Activated CD8-positive, alpha-beta memory T cell treated with anti-CD3 and anti-CD28 coated beads for 24 hours (primary cell): ENCODE data around the gene WDR45.

Source experiments
- DNase-seq: peaks from one replicate; pipeline ENCODE4 v3.0.0-alpha.2; 2020

Gene WDR45

DNA sequence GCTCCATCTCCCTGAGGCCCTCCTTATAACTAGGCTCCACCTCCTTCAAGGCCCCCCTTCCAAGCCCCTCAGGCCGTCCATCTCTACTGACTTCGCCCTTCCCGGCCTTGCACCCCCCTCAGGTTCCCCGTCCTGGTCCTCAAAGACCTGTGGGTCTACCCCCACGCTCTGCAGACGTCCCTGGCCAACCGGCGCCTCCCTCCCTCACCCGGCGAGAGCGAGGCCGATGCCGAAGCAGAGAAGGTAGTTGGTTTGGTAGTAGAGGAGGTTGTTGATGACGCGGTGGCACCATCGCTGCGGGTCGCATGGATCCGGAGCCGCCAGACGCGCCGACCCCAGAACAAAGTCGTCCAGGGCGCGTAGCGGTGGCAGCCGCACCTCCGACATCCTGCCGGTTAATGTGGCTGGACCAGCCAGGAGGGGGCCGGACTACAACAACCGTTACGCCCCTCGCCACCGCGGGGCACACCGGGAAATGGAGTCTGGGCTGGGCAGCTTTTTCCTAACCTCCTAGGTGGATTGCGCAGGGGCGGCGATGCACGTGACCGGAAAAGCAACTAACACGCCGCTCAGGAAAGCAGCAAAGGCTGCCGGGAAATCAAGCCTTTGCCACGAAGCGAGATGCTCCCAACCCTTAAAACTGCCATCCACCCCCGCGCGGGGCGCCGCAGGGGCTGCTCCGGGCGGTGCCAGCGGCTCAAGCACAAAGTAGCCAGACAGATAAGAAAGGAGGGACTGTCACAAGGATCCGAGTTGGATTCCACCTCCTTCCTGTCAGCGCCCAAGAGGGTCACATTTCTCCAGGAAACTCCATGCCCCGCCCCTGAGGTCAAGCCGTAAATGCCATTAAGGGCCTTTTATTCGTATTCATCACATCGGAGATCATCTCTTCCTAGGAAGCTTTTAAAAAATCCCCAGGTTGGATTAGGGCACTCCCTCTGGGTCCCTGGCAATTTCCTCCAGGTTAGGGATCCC lies 5.8 kb downstream of the WDR45 start, which contains the start of gene PRAF2:
Gene PRAF2, minus strand, starts transcription at position 402 of the 975 bp plus-strand sequence. Its CDS starts 15 bp downstream, at position 387.
- peak; percentile 92 for DNase-seq

DNA sequence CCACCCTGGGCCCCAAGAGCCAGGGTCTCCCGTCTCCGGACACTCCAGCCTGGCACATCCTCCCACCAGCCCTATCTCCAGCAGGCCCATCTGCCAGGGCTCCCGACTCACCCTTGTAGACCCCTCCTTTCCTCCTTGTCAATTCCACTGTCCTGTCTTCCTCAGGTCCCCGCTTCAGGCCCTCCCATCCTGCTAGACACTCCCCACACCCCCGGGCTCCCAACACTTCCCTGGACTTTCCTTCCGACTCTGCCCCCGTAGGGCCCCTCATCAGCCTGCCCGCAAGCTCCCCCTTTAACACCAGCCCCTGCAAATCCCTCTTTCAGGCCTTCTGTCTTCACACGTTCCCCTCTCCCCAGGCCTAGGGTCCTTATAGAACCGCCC lies 7.0 kb downstream of the WDR45 start:
- DNase-seq: no peak

- DNase-seq: no peak
Measured at GRCh38 chrX:49071877-49072711, 7.6 kb downstream of the WDR45 start.

GRCh38 chrX:49070988-49071387 lies 8.7 kb downstream of the WDR45 start:
- no peak for DNase-seq

- DNase-seq: no peak
Measured at GRCh38 chrX:49069038-49069437, 10.6 kb downstream of the WDR45 start.

DNA sequence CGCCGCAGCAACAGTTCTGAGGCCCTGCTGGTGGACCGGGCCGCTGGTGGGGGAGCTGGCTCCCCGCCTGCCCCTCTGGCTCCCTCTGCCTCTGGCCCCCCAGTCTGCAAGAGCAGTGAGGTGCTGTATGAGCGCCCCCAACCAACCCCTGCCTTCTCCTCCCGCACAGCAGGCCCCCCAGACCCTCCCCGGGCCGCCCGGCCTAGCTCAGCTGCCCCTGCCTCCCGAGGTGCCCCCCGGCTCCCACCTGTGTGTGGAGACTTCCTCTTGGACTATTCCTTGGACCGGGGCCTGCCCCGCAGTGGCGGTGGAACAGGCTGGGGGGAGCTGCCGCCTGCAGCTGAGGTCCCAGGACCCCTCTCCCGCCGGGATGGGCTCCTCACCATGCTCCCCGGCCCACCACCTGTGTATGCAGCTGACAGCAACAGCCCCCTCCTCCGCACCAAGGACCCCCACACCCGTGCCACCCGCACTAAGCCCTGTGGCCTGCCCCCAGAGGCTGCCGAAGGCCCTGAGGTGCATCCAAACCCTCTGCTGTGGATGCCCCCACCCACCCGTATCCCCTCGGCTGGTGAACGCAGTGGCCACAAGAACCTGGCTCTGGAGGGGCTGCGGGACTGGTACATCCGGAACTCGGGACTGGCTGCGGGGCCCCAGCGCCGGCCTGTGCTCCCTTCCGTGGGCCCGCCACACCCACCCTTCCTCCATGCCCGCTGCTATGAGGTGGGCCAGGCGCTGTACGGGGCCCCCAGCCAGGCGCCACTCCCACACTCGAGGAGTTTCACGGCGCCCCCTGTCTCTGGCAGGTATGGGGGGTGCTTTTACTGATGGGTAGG lies 12.2 kb downstream of the WDR45 start:
- DNase-seq: no peak

DNA sequence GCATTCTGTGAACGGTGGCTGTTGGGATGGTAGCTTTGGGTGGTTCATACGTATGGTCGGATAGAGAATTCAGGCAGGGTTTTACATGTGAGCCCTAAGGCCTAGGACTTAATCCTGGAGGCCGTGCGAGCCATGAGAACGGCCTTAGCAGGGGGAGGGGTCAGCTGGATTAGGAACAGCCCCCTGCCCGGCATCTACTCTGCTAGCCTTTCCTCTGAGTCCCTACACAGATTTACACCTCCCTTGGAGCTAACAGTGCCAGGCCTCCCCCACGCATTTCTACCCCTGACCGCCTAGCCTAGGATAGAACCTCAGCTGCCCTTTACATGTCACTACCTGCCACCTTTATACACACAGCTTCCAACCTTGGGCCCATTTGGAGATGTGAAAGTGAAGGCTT lies 13.0 kb downstream of the WDR45 start:
- no peak for DNase-seq

DNA sequence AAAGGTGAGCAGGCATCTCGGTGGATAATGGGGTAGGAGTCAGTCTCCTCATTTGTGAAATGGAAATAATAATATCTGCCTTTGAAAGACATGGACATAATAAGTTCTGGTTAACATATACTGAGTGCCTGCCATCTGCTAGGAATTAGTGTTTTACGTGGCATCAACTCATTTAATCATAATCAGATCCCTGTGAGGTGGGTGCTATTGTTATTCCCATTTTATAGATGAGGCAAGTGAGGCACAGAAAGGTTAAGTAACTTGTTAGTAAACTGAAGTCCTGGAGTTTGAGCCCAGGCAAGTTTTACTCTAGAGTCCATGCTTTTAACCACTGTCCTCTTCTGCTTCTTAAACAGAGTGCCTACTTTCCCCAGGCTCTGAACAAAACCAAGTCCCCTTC lies 13.4 kb downstream of the WDR45 start:
- no peak for DNase-seq

- DNase-seq: no peak
Measured at GRCh38 chrX:49064735-49065134, 15.0 kb downstream of the WDR45 start.

DNA sequence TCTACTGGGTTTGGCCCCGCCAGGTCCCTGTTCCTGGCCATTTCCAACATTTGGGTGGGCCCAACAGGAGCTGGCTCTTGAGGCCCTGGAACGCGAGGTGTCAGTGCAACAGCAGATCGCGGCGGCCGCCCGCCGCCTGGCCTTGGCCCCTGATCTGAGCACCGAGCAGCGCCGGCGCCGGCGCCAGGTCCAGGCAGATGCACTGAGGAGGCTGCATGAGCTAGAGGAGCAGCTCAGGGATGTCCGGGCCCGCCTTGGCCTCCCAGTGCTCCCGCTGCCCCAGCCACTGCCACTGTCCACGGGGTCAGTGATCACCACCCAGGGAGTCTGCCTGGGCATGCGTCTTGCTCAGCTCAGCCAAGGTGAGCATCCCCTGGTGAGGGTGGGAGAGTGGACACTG lies 15.4 kb downstream of the WDR45 start:
- DNase-seq: no peak

GRCh38 chrX:49063715-49064114 lies 16.0 kb downstream of the WDR45 start:
- no peak for DNase-seq

GRCh38 chrX:49061916-49062315 lies 17.8 kb downstream of the WDR45 start:
- DNase-seq: no peak

DNA sequence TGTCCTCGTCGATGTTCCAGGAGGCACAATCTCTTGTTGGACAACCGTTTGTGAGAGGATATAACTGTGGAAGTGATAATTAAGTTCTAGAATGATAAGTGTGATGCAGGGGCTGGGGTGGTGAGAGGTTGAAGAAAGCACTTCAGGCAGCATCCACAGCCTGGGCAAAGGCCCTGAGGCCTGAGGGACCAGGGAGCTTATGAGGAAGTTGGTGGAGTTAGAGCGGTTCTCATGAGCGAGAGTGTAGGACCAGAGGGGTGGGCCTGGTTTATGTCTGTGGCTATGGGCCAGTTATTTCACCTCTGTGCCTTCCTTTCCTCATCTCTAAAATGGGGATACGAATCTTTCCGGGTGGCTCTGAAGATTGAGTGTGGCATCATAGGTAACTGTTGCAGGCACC lies 18.2 kb downstream of the WDR45 start:
- DNase-seq: no peak

GRCh38 chrX:49060914-49061313 lies 18.8 kb downstream of the WDR45 start:
- no peak for DNase-seq

DNA sequence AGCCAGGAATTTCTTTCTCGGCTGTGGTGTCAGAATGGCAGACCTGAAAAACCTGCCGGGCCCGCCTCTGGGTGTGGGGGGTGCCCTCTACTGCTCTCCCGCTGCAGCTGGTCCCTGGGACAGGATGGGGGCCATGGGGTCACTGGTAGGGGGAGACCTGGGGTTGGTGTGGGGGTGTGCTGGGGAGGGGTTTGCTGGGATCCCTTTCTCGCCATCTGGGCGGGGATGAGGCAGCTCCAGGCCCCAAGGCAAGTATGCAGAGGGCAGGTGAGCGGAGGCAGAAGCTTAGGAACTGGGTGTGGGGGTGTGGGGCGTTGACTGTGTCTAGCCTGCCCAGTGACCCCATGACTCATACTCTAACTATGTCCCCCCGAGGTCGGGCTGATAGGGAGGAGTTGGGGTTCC lies 20.0 kb downstream of the WDR45 start:
- DNase-seq: no peak

DNA sequence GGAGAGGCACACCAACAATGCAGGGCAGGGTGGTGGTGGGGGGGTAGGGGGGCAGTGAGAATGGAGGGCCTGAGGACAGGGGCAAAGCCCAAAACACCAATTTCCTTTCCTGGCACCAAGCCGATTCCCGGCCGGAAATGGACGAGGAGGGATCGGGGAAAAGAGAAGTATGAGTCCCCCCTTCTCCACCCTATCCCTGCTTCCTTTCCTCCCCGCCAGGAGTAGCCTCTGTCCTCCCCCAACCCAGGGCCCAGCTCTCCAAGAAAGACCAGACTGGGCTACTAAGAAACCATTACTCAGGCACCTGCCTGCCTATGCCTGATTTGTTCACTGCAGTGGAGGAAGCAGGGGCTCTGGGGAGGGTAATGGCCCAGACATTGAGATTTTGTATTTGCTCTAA lies 20.5 kb downstream of the WDR45 start:
- no peak for DNase-seq

GRCh38 chrX:49058794-49059193 lies 20.9 kb downstream of the WDR45 start, which contains the start of gene CCDC120:
Gene CCDC120 (plus strand): TSS chrX:49058999. CDS start chrX:49062042, 3,043 bp downstream.
- no peak for DNase-seq

GRCh38 chrX:49054073-49054762 lies 25.5 kb downstream of the WDR45 start:
- no peak for DNase-seq

DNA sequence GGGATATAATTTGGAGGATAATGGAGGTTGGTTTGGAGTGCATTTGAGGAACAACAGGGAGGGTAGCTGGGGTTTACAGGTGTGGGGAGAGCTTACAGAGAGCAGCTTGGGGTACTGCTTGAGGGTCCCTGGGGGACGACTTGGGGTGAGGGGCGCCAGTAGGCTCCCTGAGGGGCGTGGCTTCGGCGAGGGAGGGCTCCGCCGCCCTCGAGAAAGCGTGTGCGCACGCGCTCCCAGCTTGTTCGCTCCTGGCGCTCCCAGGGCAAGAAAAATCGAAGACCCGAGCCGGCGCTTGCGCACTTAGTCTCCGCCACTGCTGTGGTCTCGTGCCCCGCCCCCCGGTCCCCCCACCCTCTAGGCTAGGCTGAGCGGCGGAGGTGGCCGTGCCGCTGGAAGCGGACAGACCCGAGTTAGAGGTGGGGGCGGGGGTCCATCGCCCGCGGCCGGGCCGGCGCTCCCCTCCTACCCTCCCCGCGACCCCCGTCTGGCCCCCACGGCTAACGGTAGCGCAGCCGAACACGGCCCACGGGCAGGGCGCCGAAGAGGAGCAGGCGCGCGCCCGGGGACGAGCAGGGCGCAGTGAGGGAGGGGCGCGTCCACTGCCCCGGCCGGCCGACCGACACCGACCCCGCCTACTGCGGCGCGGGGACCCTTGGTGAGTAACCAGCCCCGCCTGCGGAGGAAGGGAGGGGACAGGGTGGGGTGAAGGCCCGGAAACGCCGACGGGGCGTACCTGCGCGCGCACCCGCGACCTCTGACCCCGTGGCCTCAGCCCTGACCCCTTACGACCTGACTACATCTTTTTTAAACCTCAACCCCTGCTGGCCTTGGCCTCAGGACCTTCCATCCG lies 26.2 kb downstream of the WDR45 start:
- peak; percentile 78 for DNase-seq

DNA sequence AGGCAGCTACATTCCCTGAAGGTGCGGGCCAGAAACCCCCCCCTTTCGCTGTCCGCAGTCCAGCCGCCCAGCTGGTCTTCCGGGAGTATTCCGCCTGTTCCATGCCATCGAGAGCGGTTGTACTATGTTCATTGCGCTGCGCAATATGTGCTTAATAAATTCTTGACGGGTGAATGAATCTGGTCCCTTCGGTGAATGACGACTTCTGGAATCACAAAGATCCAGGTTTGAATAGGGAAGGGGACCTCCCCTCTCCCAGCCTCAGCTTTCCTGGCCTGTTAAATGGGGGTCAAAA lies 35.8 kb downstream of the WDR45 start:
- DNase-seq: no peak
